ENCODE data around the gene HS6ST3. TPM values are rescaled to one million over a fixed set of nuclear protein-coding genes. Genes with fewer than 3 reads are reported as not detected.

The HS6ST3 gene
- total RNA-seq, 1 donor from 2014 or later = not detected

DNA sequence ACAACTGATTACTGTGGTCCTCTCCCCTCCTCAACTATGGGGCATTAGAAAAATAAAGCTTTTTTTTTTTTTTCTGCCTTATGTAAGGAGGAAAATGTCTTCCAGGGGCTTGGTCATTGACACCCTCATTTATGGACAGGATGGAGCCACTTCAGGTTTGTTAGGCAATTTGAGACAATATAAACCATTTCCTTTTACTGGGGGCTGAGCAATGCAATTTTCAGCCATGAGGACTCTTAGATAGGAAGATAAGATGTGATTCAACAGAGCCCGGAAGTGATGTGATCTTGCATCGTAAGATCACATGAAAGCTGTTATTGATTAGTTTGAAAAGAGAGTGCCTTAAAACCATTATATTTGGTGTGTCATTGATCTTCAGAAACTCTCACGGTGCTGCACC lies 693.6 kb downstream of the HS6ST3 start:
- TF ChIP-seq, protein P1, sequence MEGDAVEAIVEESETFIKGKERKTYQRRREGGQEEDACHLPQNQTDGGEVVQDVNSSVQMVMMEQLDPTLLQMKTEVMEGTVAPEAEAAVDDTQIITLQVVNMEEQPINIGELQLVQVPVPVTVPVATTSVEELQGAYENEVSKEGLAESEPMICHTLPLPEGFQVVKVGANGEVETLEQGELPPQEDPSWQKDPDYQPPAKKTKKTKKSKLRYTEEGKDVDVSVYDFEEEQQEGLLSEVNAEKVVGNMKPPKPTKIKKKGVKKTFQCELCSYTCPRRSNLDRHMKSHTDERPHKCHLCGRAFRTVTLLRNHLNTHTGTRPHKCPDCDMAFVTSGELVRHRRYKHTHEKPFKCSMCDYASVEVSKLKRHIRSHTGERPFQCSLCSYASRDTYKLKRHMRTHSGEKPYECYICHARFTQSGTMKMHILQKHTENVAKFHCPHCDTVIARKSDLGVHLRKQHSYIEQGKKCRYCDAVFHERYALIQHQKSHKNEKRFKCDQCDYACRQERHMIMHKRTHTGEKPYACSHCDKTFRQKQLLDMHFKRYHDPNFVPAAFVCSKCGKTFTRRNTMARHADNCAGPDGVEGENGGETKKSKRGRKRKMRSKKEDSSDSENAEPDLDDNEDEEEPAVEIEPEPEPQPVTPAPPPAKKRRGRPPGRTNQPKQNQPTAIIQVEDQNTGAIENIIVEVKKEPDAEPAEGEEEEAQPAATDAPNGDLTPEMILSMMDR (IDR thresholded peaks at IDR 0.05) = no peak
- Mint-ChIP-seq H3K4me3 (ENCODE audit: unreplicated experiment) (no peak overlapping the region), H3K27me3 (ENCODE audit: unreplicated experiment) (peaks cover 3% of the 10 kb centered on the region), H3K27ac (ENCODE audit: unreplicated experiment) (no peak overlapping the region), H3K9me3 (ENCODE audit: unreplicated experiment) (peaks cover 13% of the 10 kb centered on the region), H3K4me1 (ENCODE audit: unreplicated experiment) (no peaks in the 10 kb centered on the region), H3K36me3 (ENCODE audit: unreplicated experiment) (no peaks in the 10 kb centered on the region)
- DNase-seq (ENCODE audit: extremely low spot score, unreplicated experiment) = no peak

GRCh38 chr13:96785986-96786385 lies 696.1 kb downstream of the HS6ST3 start:
- Mint-ChIP-seq H3K4me3 (ENCODE audit: unreplicated experiment) (no peak overlapping the region), H3K27me3 (ENCODE audit: unreplicated experiment) (peaks cover 6% of the 10 kb centered on the region), H3K27ac (ENCODE audit: unreplicated experiment) (no peak overlapping the region), H3K9me3 (ENCODE audit: unreplicated experiment) (peaks cover 13% of the 10 kb centered on the region), H3K4me1 (ENCODE audit: unreplicated experiment) (no peaks in the 10 kb centered on the region), H3K36me3 (ENCODE audit: unreplicated experiment) (no peaks in the 10 kb centered on the region)
- TF ChIP-seq, protein P1 (IDR thresholded peaks at IDR 0.05) = no peak
- no peak for DNase-seq (ENCODE audit: extremely low spot score, unreplicated experiment)

DNA sequence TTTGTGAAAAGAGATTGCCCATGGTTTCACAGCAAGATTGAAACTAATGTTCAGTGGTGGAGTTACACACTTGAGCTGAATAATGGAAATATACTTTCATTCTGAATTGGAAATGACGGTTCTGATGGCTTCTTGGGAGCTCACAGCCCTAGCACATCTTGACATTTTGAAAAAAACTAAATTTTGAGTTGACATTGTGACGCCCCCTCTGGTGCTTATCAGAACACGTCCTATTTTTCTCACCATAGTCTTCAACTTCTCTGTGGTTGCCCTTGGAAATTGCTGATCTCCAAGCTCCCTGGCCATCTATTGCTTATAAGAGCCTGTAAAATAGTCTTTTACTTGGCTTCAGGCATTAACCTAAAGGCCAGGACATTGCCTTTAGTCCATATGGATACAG lies 702.3 kb downstream of the HS6ST3 start:
- DNase-seq (ENCODE audit: extremely low spot score, unreplicated experiment) = no peak
- Mint-ChIP-seq H3K27ac (ENCODE audit: unreplicated experiment) (no peak overlapping the region), H3K4me3 (ENCODE audit: unreplicated experiment) (no peak overlapping the region), H3K27me3 (ENCODE audit: unreplicated experiment) (peaks cover 15% of the 10 kb centered on the region), H3K9me3 (ENCODE audit: unreplicated experiment) (peaks cover 8% of the 10 kb centered on the region), H3K4me1 (ENCODE audit: unreplicated experiment) (no peaks in the 10 kb centered on the region), H3K36me3 (ENCODE audit: unreplicated experiment) (no peaks in the 10 kb centered on the region)
- TF ChIP-seq, protein P1 (IDR thresholded peaks at IDR 0.05) = no peak

DNA sequence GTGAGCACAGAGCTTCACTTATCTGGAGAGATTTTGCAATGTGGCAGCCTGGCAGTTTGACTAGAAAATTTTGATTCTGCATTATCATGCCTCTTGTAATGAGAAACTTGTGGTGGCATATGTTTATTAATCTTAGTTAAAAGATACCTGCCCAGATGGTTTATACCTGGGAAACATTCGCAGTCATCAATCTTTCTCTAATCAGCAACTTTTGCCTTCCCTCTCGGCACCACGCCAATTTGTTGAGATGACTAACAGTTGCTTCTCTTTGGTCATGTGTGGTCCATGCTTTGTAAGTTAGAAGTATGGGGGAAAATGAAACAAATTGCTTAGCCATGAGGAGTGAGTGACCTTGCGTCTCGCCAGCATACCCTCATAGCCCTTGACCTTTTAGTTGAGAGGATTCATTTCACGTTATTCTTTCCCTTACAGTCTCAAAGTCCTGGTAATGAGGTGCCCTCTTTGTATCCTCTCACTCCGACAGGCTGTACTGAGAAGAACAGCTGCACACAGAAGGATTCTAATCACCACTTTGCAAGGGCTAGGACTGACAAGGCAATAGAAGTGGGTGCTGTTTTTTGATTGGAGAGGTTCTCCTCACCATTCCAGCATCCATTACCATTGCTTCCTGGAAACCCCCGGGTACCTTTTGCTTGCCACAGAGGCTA lies 703.0 kb downstream of the HS6ST3 start:
- Mint-ChIP-seq H3K4me1 (ENCODE audit: unreplicated experiment) (no peaks in the 10 kb centered on the region), H3K27me3 (ENCODE audit: unreplicated experiment) (peaks cover 15% of the 10 kb centered on the region), H3K36me3 (ENCODE audit: unreplicated experiment) (no peaks in the 10 kb centered on the region), H3K4me3 (ENCODE audit: unreplicated experiment) (no peak overlapping the region), H3K27ac (ENCODE audit: unreplicated experiment) (no peak overlapping the region), H3K9me3 (ENCODE audit: unreplicated experiment) (peaks cover 3% of the 10 kb centered on the region)
- TF ChIP-seq, protein P1 (IDR thresholded peaks at IDR 0.05) = no peak
- no peak for DNase-seq (ENCODE audit: extremely low spot score, unreplicated experiment)

GRCh38 chr13:96793404-96793755 lies 703.5 kb downstream of the HS6ST3 start:
- no peaks in the 10 kb centered on the region for H3K36me3 Mint-ChIP-seq (ENCODE audit: unreplicated experiment)

More at GRCh38 chr13:96793404-96793755, 703.5 kb downstream of the HS6ST3 start:
- H3K4me1 Mint-ChIP-seq (ENCODE audit: unreplicated experiment) = no peaks in the 10 kb centered on the region
- TF ChIP-seq, protein P1 (IDR thresholded peaks at IDR 0.05) = no peak
- no peak for DNase-seq (ENCODE audit: extremely low spot score, unreplicated experiment)
- peaks cover 12% of the 10 kb centered on the region for H3K27me3 Mint-ChIP-seq (ENCODE audit: unreplicated experiment)
- no peak overlapping the region for H3K4me3 Mint-ChIP-seq (ENCODE audit: unreplicated experiment)
- H3K9me3 Mint-ChIP-seq (ENCODE audit: unreplicated experiment) = no peaks in the 10 kb centered on the region
- H3K27ac Mint-ChIP-seq (ENCODE audit: unreplicated experiment) = no peak overlapping the region
